Endothelial cell of umbilical vein (primary cell): Measurements from ENCODE around the gene DIAPH3.

Experiments
- POLR2A ChIP-seq: IDR thresholded peaks from 2 replicates; pipeline ENCODE4 v1.6.1; 2012; ENCODE audit warnings: low read depth, mild to moderate bottlenecking, control low read depth, low read length
- TF ChIP-seq, protein P1 (sequence below), 2 donors: IDR thresholded peaks; 1 replicate in 1 of 2; 2 replicates in 1 of 2; pipeline ENCODE4 v1.5.1; 2011; ENCODE audit warnings: low read length in 2 of 2, mild to moderate bottlenecking in 2 of 2, moderate library complexity in 2 of 2, control low read depth in 1 of 2, inconsistent platforms in 1 of 2, low read depth in 1 of 2; ENCODE audit not compliant: insufficient read depth in 1 of 2; ENCODE audit errors: extremely low read depth in 1 of 2

DNA sequence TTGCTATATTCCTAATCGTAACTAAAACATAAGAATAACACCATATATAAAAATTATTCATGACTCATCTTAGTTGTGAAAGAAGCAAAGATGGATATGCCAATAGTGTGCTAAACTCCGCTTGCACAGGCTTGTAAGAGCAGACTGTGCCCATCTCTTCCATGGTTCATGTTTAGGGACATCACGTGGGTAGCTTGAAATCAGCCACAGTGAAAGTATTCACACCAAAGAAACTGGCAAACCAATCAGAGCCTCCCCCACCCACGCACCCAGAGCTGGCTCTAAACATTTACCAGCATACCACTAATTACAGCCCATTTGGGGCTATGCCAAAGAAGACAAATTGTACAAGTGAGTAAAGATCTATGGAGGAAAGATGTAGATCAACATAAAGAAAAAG is 147.5 kb downstream of the DIAPH3 start:
- TF ChIP-seq, protein P1, sequence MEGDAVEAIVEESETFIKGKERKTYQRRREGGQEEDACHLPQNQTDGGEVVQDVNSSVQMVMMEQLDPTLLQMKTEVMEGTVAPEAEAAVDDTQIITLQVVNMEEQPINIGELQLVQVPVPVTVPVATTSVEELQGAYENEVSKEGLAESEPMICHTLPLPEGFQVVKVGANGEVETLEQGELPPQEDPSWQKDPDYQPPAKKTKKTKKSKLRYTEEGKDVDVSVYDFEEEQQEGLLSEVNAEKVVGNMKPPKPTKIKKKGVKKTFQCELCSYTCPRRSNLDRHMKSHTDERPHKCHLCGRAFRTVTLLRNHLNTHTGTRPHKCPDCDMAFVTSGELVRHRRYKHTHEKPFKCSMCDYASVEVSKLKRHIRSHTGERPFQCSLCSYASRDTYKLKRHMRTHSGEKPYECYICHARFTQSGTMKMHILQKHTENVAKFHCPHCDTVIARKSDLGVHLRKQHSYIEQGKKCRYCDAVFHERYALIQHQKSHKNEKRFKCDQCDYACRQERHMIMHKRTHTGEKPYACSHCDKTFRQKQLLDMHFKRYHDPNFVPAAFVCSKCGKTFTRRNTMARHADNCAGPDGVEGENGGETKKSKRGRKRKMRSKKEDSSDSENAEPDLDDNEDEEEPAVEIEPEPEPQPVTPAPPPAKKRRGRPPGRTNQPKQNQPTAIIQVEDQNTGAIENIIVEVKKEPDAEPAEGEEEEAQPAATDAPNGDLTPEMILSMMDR (IDR thresholded peaks at IDR 0.05; ENCODE audit: extremely low read depth in 1 of 2, insufficient read depth in 1 of 2, low read depth in 1 of 2, low read length in 2 of 2), result no peak
- TF ChIP-seq POLR2A, result no peak
